HG02852 (cell line): ENCODE results near the gene FADS1.

ENCODE experiments used
- ATAC-seq: cut with Tn5 transposase; IDR thresholded peaks from one replicate; pipeline ENCODE4 v1.9.1; 2021; ENCODE audit warnings: mild to moderate bottlenecking, moderate library complexity; ENCODE audit not compliant: unreplicated experiment

Gene FADS1

DNA sequence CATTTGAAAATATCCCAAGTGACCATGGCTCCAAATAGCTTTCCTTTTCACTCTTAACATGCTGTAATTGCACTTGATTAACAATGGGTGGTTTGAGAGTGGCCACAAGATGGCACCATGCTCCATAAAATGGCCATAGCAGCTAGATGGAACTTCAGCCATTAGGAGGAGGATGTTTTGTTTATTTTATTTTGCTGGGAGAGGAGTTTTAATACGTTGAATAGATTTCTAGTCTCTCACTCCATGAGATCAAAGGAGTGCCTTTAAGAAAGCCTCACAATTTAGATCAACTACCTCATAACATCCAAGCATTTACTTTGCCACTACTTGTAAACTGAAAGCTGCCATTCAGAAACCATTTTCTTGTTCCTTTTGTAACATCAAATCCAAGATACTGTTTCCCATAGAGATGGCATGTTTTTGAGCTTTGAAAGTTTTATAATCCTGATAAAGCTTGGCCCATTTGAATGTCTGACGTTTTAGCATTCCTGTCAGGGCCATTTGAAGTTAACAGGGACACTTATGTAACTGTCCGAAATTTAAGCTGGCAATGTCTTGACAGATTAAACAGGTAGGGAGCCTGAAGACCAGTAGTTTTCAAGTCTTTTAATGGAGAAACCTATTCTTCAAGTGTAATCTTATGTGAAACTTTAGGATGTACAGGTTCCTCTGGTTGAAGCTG, 19.4 kb downstream of the FADS1 start:
- no peak for ATAC-seq

DNA sequence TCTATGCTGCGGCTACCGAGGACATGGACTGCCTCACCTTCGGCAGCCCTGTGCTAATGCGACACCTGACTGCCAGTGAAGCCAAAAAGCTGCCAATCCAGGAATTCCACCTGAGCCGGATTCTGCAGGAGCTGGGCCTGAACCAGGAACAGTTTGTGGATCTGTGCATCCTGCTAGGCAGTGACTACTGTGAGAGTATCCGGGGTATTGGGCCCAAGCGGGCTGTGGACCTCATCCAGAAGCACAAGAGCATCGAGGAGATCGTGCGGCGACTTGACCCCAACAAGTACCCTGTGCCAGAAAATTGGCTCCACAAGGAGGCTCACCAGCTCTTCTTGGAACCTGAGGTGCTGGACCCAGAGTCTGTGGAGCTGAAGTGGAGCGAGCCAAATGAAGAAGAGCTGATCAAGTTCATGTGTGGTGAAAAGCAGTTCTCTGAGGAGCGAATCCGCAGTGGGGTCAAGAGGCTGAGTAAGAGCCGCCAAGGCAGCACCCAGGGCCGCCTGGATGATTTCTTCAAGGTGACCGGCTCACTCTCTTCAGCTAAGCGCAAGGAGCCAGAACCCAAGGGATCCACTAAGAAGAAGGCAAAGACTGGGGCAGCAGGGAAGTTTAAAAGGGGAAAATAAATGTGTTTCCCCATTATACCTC, 20.8 kb downstream of the FADS1 start:
- no peak for ATAC-seq

DNA sequence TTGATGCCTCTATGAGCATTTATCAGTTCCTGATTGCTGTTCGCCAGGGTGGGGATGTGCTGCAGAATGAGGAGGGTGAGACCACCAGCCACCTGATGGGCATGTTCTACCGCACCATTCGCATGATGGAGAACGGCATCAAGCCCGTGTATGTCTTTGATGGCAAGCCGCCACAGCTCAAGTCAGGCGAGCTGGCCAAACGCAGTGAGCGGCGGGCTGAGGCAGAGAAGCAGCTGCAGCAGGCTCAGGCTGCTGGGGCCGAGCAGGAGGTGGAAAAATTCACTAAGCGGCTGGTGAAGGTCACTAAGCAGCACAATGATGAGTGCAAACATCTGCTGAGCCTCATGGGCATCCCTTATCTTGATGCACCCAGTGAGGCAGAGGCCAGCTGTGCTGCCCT, 21.3 kb downstream of the FADS1 start:
- ATAC-seq: no peak

DNA sequence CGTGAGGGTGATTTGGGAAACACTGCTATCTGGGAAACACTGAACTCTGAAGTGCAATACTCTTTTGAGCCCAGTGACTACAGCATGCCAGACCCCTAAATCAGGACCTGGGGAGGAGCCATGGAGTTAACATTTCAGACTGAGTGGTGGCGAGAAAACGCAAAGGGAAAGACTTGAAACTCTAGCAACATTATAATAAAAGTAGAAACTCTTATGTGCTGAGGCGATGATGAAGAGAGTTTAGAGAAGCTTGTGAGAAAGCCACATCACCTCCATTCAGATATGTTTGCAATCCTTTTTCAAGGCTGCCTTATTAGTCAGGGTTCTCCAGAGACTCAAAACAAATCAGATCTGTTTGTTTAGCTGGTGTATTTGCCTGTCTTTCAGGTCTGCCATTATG, 22.2 kb downstream of the FADS1 start:
- ATAC-seq: no peak

DNA sequence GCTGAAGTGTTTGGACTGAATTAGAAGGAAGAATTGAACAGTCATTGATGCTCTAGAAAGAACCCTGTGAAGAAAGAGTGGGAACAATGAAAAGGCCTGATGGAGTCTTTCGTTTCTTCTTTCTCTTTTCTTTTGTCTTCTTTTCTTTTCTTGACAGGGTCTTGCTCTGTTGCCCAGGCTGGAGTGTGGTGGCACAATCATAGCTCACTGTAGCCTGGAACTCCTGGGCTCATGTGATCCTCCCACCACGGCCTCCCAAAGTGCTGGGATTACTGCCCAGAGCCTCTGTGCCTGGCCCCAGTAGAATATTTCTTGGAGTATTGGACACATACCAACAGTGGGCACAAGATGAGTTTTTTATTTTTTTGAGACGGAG, 23.0 kb downstream of the FADS1 start:
- ATAC-seq: no peak

DNA sequence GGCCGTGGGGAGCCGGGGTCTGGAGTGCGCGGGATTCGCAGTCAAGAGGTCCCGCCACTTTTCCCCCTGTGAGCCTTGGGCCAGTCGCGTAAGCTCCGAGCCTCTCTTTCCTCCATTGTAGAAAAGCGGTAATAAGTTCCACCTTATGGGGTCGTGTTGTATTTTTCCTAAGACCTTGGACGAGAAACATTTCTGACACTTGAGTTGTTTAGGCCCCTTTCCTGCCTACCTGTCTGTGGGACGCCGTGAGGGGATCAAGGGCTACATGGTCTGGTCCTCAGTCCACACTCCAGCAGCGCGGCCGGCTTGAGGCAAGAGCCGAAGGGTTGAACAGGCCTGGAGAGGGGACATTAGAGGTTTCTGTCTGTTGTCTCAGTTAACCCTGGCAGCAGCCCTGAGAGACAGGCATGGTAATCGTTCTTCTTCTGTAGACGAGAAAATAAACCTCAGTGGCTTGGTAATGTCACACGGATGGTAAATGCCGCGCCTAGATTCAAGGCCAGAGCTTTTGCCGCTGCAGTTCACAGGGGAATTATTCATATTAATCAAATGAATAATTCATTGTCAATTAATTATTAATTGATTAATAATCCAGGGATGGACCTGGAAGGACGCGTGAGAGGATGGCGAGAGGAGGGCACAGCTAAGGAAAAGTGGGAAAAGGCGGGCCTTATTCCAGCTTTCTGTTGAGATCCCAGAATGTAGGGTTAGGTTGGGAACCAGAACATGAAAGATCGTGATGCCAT, 23.5 kb downstream of the FADS1 start:
- peak; percentile 29 for ATAC-seq

DNA sequence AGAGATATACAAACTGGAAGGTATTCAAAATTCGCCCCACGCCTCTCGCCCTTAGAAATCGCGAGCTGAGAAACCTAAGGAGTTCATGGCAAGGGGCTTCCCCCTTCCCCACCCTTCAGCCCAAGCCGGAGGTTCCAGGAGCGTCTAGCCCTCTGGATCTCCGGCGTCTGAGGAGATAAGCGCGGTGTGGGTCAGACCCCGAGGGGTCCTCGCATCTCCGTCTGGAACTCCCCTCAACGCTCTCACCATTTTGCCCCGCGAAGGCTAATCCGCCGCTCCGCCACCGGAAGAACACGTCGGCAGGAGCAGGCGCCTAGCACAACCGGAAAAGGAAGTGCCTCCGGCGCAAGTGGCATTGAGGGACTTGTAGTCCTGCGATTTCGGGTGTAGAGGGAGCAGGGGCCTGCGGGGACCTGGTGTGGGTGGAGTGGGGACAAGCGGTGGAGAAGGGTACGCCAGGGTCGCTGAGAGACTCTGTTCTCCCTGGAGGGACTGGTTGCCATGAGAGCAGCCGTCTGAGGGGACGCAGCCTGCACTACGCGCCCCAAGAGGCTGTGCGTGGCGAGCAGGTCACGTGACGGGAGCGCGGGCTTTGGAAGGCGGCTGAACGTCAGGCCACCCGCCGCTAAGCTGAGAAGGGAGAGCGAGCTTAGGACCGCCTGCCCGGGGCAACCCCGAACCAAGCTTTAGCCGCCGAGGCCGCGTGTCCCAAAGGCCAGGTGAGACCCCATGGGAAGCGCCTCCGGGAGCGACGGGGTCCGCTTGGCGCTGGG, 24.3 kb downstream of the FADS1 start, which contains the start of the genes FEN1 and TMEM258:
Gene FEN1 (plus strand): TSS at position 602 of the 773 bp plus-strand sequence. CDS start 2,451 bp downstream, outside the sequence.
Gene TMEM258 (minus strand): TSS at position 290 of the 773 bp plus-strand sequence. CDS start 41 bp downstream, at position 249.
- ATAC-seq: peak; percentile 84

DNA sequence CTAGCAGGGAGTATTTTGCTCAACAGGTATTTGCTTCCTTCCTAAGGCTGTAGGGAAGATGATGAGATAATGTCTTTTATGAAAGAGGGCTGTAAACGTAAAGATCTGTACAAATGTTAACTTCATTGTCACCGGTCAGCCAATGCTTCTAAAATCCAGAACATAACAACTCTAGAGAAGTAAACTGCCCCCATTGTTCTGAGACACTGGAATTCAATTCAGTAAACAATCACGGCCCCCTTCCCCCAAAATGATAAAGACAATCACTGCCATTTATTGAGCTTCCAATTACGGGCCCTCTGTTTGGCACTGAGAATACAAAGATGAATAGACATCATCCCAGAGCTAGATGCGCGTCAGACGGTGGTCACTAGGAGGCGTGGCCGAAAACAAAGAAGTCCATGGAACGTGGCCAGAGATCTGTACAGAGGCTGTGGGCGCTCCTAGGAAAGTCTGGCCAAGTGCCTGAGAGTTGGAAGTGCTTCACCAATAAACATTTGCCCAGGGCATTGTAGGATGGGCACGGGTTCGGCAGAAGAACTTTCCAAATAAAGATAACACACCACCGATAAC, 25.0 kb downstream of the FADS1 start:
- peak; percentile 18 for ATAC-seq

DNA sequence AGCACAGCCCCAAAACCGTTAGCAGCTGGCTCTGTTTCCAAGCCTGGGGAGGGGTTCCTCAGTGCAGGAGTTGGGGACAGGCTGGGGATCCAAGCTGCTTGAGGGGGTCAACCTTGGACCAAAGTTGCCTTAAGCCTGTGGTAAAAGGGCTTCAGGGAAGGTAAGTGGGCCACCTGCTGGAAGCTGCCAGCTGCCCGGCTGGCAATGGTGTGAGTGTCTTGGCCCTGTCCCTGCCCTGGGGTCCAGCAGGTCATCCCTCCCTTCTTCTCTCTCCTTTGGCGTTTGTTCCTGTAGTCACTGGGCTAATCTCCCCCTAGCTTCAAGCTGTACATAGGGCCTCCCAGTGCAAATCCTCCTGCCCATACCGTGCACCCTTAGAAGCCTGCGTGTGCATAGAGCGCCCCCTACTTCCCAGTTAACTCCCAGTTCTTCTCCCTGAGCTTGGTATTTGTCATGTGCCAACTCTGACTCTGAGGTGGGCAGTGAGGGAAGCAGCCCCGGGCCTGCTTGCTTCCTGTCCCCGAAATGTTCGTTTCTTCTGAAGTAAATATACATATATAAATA, 28.8 kb downstream of the FADS1 start:
- ATAC-seq: no peak

DNA sequence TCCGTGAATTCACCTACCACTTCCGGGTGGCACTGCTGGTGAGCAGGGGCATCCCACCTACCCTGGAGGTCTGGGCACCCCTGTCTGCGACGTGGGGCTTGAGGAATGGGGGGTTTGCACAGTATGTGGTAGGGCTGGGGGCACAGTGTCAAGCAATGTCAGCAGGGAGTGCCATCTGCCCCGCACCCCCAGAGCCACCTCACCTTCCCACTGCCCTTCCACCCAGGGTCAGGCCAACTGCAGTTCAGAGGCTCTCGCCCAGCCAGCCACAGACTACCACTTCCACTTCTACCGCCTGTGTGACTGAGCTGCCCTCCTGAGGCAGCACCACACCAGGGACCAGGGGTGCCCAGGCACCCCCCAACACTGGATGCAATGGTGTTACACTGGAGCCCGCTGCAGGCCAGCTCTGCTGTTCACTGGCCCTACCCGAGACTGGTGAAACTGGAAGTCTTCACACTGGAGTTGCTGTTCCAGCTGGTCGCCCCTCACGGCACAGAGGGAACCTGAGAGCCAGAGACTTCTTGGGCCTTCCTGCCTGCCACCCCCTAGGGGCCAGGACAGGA, 30.9 kb downstream of the FADS1 start:
- ATAC-seq: no peak

DNA sequence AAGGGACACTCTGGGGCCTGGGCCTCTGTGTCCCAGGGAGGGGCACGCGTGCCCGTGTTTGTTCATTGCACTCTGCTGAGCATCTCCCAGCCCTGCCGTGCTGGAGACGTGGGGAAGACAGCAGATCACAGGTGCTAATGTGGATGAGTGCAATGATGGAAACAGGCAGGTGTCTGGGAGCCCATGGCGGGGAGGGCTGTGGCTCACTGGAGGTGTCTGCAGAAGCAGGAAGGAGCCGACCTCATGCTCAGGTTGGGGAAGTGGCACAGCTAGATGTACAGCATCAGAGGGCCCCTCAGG, 32.3 kb downstream of the FADS1 start:
- no peak for ATAC-seq

DNA sequence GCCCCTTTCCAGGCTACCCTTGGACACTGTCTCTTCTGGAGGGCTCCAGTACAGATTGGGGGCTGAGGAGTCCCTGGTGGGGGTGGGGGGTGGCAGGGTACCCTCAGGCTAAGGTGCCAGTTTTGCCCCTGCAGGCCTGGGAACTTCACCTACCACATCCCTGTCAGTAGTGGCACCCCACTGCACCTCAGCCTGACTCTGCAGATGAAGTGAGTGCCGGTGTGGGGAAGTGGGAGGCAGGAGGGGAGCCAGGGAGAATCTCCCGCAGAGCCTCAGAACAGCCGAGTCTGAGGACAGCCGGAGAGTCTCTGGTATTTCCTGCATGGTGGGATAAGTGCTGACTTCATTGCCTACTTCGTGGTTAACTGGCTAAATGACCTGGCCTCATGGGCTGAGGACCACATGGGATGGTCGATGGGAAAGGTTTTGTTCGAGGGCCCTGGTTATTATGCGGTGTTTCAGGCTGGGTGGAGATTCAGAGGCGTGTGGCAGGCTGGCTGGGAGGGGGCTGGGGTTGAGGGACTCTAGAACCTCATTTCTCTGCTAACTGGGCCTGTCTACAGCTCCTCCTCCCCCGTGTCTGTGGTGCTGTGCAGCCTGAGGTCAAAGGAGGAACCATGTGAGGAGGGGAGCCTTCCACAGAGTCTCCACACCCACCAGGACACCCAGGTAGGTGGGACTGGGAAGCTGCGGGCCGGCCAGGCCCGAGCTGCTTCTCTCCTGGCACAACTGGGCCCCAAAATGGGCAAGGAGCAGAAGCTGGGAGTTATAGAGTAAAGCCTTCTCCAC, 32.9 kb downstream of the FADS1 start:
- no peak for ATAC-seq

DNA sequence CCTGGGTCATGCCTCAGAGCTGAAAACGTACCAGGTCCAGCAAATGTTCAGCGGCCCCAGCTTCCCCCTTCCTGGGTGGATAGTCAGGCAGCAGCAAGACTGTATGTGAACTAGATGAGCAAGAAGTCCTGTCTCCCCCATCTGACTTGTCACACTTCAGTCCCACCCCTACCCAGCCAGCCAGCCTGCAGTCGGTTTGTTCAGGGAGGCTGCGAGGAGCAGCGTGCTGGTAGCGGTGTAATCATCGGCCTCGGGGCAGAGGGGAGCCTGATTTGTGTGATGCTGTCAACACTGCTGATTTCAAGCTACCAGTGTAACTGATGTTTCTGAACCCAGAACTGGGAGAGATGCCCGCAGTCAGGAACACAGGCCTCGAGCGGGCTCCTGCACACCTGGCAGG, 34.0 kb downstream of the FADS1 start:
- ATAC-seq: no peak

DNA sequence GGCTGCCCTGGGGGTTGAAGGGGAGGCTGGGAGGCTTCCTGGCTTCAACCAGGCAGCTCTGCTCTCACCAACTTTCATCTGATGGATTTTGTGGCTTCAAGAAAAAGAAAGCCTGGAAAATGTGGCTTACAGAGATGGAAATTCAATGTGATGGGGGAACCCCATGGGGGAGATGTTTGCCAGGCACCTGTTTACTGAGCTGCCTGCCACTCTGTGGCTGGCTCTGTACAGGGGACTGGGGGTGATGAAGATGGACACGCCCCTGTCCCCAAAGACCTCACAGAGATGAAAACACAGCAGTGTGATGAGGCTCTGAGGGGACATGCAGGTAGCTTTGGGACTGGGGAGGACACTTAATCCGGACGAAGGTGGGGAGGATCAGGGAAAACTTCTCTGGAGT, 34.5 kb downstream of the FADS1 start:
- ATAC-seq: no peak

DNA sequence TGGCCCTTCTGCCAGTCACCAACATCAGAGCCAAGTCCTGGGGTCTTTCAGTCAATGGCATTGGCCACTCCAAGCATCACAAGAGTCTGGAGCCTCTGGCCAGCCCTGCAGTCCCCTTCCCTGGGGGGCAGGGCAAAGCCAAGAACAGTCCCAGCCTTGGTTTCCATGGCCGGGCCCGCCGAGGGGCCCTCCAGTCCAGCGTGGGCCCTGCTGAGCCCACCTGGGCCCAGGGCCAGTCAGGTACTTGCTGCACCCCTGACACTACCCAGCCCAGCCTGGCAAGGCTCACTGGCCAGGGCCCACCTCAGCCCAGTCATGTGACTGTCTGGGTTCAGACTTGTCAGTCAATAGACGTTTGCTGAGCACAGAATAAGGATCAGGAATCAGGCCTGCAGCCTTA, 35.2 kb downstream of the FADS1 start:
- ATAC-seq: no peak

DNA sequence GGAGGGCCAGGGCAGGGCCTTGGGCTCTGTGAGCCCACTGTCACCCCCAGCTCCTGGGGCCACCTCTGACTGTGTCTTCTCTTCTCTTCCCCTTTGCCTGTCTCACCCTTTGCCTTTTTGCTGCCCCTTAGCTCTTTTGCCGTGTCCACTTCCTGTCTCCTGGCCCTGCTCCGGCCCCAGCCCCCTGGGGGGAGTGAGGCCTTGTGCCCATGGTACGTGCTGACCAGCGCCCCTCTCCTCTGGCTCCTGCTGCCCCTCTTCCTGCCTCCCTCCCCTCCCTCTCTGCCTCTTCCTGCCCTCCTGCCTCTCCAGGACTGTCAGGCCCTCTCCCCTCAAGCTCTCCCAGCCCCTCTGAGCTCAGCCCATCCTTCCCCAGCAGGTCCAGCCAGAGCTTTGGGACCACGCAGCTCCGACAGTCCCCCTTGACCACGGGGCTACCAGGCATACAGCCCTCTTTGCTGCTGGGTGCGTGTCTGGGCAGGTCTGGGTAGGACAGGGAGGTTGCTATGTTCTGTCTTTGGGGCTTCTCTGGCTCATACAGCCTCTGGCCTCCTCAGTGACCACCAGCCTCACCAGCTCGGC, 36.1 kb downstream of the FADS1 start:
- ATAC-seq: no peak

DNA sequence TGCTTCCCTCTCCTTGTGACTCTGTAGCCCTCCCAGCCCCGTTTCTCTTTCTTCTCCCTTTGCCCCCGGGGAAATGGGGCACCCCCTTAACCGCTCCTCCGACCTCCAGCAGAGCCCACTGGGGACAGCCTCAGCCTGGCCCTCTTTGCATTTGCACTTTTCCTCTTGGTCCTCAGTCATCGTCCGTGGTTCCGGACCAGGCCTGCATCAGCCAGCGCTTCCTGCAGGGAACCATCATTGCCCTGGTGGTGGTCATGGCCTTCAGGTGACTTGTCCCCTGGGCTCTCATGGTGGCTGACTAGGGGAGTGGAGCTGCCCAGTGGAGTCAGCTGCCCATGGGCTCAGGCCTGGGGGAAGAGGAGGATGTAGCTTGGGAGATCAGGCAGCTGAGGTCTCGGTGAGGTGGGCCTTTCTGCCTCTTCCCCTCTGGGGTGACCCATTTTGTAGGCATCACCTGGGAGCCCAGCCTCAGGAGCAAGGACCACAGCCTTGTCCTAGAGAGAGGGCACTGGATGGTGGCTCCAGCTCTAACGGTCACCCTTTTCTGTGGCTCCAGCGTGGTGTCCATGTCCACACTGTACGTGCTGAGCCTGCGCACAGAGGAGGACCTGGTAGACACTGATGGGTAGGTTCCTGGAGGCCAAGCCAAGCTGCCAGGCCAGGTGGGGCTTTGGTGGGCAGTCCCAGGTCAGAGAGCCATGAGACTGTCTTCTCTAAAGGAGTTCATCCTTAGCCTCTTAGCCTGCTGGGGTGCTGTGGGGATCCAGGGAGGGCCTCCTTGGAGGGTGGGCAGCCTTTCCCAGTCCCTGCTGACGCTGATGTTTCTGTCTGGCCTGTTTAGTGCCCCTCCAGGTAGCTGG, 36.9 kb downstream of the FADS1 start:
- no peak for ATAC-seq

DNA sequence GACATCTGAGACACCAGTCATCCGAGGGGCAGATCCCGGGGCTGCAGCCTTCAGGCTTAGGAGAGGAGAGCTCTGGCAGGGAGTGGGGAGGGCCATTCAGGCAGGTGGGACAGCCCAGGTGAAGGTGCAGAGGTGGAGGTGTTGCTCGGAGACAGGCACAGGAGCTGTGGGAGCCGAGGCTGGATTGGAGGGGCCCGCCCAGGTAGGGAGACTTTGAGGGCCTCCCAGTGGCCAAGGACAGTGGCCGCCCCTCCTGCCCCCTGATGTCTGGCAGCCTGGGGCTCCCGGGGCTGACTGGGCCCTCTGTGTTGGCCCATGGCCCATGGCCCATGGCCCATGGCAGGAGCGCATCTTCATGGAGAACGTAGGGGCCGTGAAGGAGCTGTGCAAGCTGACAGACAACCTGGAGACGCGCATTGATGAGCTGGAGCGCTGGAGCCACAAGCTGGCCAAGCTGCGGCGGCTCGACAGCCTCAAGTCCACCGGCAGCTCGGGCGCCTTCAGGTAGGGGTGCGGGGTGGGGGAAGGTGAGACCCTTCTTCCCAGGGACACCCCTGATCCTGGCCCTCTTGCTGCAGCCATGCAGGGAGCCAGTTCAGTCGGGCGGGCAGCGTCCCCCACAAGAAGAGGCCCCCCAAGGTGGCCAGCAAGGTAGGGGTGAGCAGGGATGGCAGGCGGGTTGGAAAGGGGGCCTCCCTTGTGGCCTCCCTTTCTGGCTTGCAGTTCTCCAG, 37.7 kb downstream of the FADS1 start:
- no peak for ATAC-seq
